ENCODE measurements around the gene IGFBP4. TPM values are rescaled to one million over a fixed set of nuclear protein-coding genes. Genes with fewer than 3 reads are reported as not detected.

IGFBP4 gene
- total RNA-seq, 2 donors from 2014 or later = 1,004 to 1,451 TPM

GRCh38 chr17:40463122-40463550, 19.9 kb downstream of the IGFBP4 start:
- intact Hi-C loops (cut with DNase I) = no loop called here
- DNase-seq (ENCODE audit: low spot score) = no peak

- intact Hi-C loops (cut with DNase I) = no loop called here
- no peak for DNase-seq (ENCODE audit: low spot score)
Observed at GRCh38 chr17:40464392-40464855, 21.2 kb downstream of the IGFBP4 start.

GRCh38 chr17:40466298-40466971, 23.2 kb downstream of the IGFBP4 start:
- no peak for DNase-seq (ENCODE audit: low spot score)
- intact Hi-C loops (cut with DNase I) = no loop called here

- no peak for DNase-seq (ENCODE audit: low spot score)
- intact Hi-C loops (cut with DNase I) = no loop called here
Observed at GRCh38 chr17:40467281-40467867, 24.1 kb downstream of the IGFBP4 start.

GRCh38 chr17:40468560-40468959, 25.3 kb downstream of the IGFBP4 start:
- intact Hi-C loops (cut with DNase I) = no loop called here
- DNase-seq (ENCODE audit: low spot score) = no peak

- no peak for DNase-seq (ENCODE audit: low spot score)
- intact Hi-C loops (cut with DNase I) = loop anchor here in 1 of 2 donors (10.0 kb wide), 1 partner anchor 75 kb away; no protein-coding TSS in a partner anchor
Observed at GRCh38 chr17:40469805-40470675, 26.8 kb downstream of the IGFBP4 start.

GRCh38 chr17:40470932-40471828, 27.9 kb downstream of the IGFBP4 start:
- no peak for DNase-seq (ENCODE audit: low spot score)
- intact Hi-C loops (cut with DNase I) = loop anchor here in 1 of 2 donors (10.0 kb wide), 1 partner anchor 76 kb away; no protein-coding TSS in a partner anchor

GRCh38 chr17:40471846-40472732, 28.8 kb downstream of the IGFBP4 start:
- DNase-seq (ENCODE audit: low spot score) = no peak
- intact Hi-C loops (cut with DNase I) = loop anchor here in 1 of 2 donors (10.0 kb wide), 1 partner anchor 77 kb away; no protein-coding TSS in a partner anchor

- intact Hi-C loops (cut with DNase I) = loop anchor here in 1 of 2 donors (10.0 kb wide), 1 partner anchor 78 kb away; no protein-coding TSS in a partner anchor
- no peak for DNase-seq (ENCODE audit: low spot score)
Observed at GRCh38 chr17:40472733-40473452, 29.6 kb downstream of the IGFBP4 start.

GRCh38 chr17:40473573-40474365, 30.5 kb downstream of the IGFBP4 start:
- intact Hi-C loops (cut with DNase I) = loop anchor here in 1 of 2 donors (10.0 kb wide), 1 partner anchor 79 kb away; no protein-coding TSS in a partner anchor
- DNase-seq (ENCODE audit: low spot score) = no peak

- no peak for DNase-seq (ENCODE audit: low spot score)
- intact Hi-C loops (cut with DNase I) = loop anchor here (1.0 to 10.0 kb wide), 2 partner anchors 28 to 80 kb away; no protein-coding TSS in a partner anchor
Observed at GRCh38 chr17:40474419-40475002, 31.3 kb downstream of the IGFBP4 start.

- no peak for DNase-seq (ENCODE audit: low spot score)
- intact Hi-C loops (cut with DNase I) = loop anchor here (1.0 to 10.0 kb wide), 2 partner anchors 29 to 81 kb away; no protein-coding TSS in a partner anchor
Observed at GRCh38 chr17:40475234-40475908, 32.1 kb downstream of the IGFBP4 start.

GRCh38 chr17:40477796-40478195, 34.5 kb downstream of the IGFBP4 start:
- no peak for DNase-seq (ENCODE audit: low spot score)
- intact Hi-C loops (cut with DNase I) = loop anchor here in 1 of 2 donors (2.0 to 10.0 kb wide), 2 partner anchors 37 to 83 kb away; no protein-coding TSS in a partner anchor

- intact Hi-C loops (cut with DNase I) = loop anchor here in 1 of 2 donors (10.0 kb wide), 1 partner anchor 84 kb away; no protein-coding TSS in a partner anchor
- DNase-seq (ENCODE audit: low spot score) = no peak
Observed at GRCh38 chr17:40478486-40478885, 35.2 kb downstream of the IGFBP4 start.

Measured in posterior vena cava (tissue), 2 donors.